ENCODE data around the gene RUNX2. TPM values are rescaled to one million over a fixed set of nuclear protein-coding genes. Genes with fewer than 3 reads are reported as not detected.

The RUNX2 gene
- total and polyA plus RNA-seq, 2 experiments from 2014 or later, result 4.4 to 5.2 TPM

DNA sequence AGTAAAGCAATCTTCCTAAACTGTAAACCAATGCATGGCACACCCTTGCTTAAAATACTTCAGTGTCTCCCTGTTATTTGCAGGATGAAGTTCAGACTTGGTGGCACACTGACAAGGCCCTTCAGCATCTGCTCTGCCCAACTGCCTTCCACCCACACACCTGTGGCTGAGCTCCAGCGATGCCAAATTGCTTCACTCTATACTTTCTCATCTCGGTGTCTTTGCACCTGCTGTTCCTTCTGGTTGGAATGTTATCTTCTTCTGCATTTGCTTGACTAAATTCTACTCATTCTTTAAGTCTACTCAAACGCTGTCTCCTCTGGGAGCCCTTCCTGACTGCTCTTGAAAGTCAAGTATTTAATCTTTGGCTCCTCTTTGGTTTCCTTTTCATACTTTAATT lies 149.7 kb downstream of the RUNX2 start:
- Histone ChIP-seq H3K4me3 (no peak overlapping the region), H4K20me1 (ENCODE audit: insufficient read depth) (no peaks in the 10 kb centered on the region), H3K4me1 (ENCODE audit: insufficient read depth) (peaks cover 46% of the 10 kb centered on the region), H3K27me3 (replicated peaks; ENCODE audit: insufficient read depth) (no peaks in the 10 kb centered on the region), H3F3A (ENCODE audit: insufficient read depth) (peaks cover 47% of the 10 kb centered on the region), H2AFZ (no peak overlapping the region), H3K9ac (no peak overlapping the region), H3K27ac (peak overlapping the region; percentile 40), H3K9me2 (ENCODE audit: insufficient read depth) (no peaks in the 10 kb centered on the region), H3K4me2 (ENCODE audit: unreplicated experiment) (peak overlapping the region; percentile 35), H3K9me3 (ENCODE audit: low read depth) (no peaks in the 10 kb centered on the region), H3K79me2 (ENCODE audit: insufficient read depth) (peaks cover 80% of the 10 kb centered on the region), H3K36me3 (ENCODE audit: low read depth) (no peaks in the 10 kb centered on the region)
- in situ Hi-C loops (cut with MboI), result no loop called here
- TF ChIP-seq EZH2 (IDR thresholded peaks at IDR 0.05; ENCODE audit: insufficient read depth, poor library complexity, severe bottlenecking), result no peak
- TF ChIP-seq EZH2phosphoT487 (IDR thresholded peaks at IDR 0.05; ENCODE audit: insufficient read depth, low read depth), result no peak
- WGBS, 2 experiments (ENCODE audit: low coverage in 1 of 2, low lambda C conversion rate in 2 of 2, missing lambda C conversion rate in 2 of 2), result 96 to 100% methylated on average over 3 of the region's 3 CpGs
- no peak for DNase-seq

DNA sequence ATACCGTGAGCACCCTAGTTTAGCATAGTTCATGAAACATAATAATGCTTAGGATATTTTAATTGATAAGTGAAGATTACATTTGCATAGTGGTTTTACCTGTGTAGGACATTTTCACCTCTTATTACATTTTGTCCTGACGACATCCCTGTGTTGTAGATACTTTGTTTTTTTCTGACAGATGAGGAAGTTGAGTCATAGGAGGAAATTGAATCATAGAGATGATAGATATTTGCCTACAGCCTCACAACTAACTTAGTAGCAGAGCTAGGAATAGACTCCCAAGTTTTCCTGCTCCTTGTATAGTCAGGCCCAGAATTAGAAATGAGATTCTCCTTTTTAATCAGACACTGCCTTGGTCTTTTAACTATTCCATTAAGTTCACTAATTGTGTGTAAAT lies 150.1 kb downstream of the RUNX2 start:
- peak overlapping the region; percentile 35 for H3K4me2 ChIP-seq (ENCODE audit: unreplicated experiment)
- peaks cover 50% of the 10 kb centered on the region for H3F3A ChIP-seq (ENCODE audit: insufficient read depth)
- H3K9ac ChIP-seq, result no peak overlapping the region
- peaks cover 49% of the 10 kb centered on the region for H3K4me1 ChIP-seq (ENCODE audit: insufficient read depth)
- no peak overlapping the region for H3K4me3 ChIP-seq
- no peaks in the 10 kb centered on the region for H3K36me3 ChIP-seq (ENCODE audit: low read depth)
- H3K27ac ChIP-seq, result peak overlapping the region; percentile 40
- H3K9me3 ChIP-seq (ENCODE audit: low read depth), result no peaks in the 10 kb centered on the region
- H3K79me2 ChIP-seq (ENCODE audit: insufficient read depth), result peaks cover 76% of the 10 kb centered on the region
- no peaks in the 10 kb centered on the region for H3K27me3 ChIP-seq (replicated peaks; ENCODE audit: insufficient read depth)
- WGBS, 2 experiments (ENCODE audit: low coverage in 1 of 2, low lambda C conversion rate in 2 of 2, missing lambda C conversion rate in 2 of 2), result 30 to 39% methylated on average over 2 of the region's 2 CpGs
- DNase-seq, result peak; percentile 83
- H2AFZ ChIP-seq, result no peak overlapping the region
- in situ Hi-C loops (cut with MboI), result no loop called here
- no peaks in the 10 kb centered on the region for H3K9me2 ChIP-seq (ENCODE audit: insufficient read depth)
- TF ChIP-seq EZH2 (IDR thresholded peaks at IDR 0.05; ENCODE audit: insufficient read depth, poor library complexity, severe bottlenecking) (no peak), EZH2phosphoT487 (IDR thresholded peaks at IDR 0.05; ENCODE audit: insufficient read depth, low read depth) (no peak)
- no peaks in the 10 kb centered on the region for H4K20me1 ChIP-seq (ENCODE audit: insufficient read depth)

DNA sequence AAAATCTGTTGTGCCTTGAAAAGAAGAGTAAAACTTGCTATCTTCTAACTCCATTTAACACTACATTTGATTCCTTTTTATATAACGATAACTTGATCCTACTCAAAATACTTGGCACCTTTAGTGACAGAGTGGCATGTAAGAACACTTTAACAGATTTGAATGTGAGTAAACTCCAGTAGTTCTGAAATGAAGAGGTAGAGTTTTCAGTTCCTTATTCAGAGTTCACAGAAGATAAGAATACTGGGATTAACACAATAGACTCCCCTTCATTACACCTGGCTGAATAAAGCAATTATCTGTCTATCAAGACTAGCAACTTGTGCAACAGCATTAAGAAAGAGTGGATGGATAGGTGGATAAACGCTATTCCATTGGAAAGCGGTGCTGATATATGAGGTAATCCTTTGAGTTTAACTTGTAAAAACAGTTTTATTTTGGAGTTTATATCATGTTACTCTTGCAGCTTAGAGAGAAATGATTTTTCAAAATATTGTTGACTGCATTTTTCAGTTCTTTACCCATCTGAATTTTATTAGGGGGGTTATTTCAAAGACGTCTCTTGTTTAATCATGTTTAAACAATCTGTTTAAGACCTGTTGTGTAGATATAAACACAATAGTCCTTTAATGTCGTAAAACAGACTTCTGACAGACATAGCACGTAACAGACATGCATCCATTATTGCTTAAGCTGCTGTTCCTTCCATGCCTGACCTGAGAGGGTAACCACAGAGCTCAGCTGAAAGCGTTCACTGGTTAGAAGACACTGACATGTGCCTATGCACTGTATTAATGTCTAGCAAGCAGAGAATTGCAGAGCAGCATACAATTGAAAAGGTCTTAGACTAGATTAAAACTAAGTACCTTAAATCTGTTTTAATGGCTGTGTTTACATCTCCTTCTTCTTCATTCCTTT lies 152.0 kb downstream of the RUNX2 start:
- H3F3A ChIP-seq (ENCODE audit: insufficient read depth), result peaks cover 61% of the 10 kb centered on the region
- peak overlapping the region; percentile 67 for H3K9ac ChIP-seq
- no peaks in the 10 kb centered on the region for H3K9me3 ChIP-seq (ENCODE audit: low read depth)
- H3K27ac ChIP-seq, result peak overlapping the region; percentile 94
- DNase-seq, result peak; percentile 57
- peak overlapping the region; percentile 78 for H3K4me2 ChIP-seq (ENCODE audit: unreplicated experiment)
- no peaks in the 10 kb centered on the region for H3K27me3 ChIP-seq (replicated peaks; ENCODE audit: insufficient read depth)
- peak overlapping the region; percentile 57 for H3K4me3 ChIP-seq
- peaks cover 65% of the 10 kb centered on the region for H3K4me1 ChIP-seq (ENCODE audit: insufficient read depth)
- no peaks in the 10 kb centered on the region for H3K9me2 ChIP-seq (ENCODE audit: insufficient read depth)
- in situ Hi-C loops (cut with MboI), result no loop called here
- WGBS, 2 experiments (ENCODE audit: low coverage in 1 of 2, low lambda C conversion rate in 2 of 2, missing lambda C conversion rate in 2 of 2), result 55% methylated on average over 7 of the region's 7 CpGs
- peaks cover 75% of the 10 kb centered on the region for H3K79me2 ChIP-seq (ENCODE audit: insufficient read depth)
- TF ChIP-seq EZH2phosphoT487 (IDR thresholded peaks at IDR 0.05; ENCODE audit: insufficient read depth, low read depth), result no peak
- TF ChIP-seq EZH2 (IDR thresholded peaks at IDR 0.05; ENCODE audit: insufficient read depth, poor library complexity, severe bottlenecking), result no peak
- no peaks in the 10 kb centered on the region for H4K20me1 ChIP-seq (ENCODE audit: insufficient read depth)
- H3K36me3 ChIP-seq (ENCODE audit: low read depth), result no peaks in the 10 kb centered on the region
- peak overlapping the region; percentile 38 for H2AFZ ChIP-seq

DNA sequence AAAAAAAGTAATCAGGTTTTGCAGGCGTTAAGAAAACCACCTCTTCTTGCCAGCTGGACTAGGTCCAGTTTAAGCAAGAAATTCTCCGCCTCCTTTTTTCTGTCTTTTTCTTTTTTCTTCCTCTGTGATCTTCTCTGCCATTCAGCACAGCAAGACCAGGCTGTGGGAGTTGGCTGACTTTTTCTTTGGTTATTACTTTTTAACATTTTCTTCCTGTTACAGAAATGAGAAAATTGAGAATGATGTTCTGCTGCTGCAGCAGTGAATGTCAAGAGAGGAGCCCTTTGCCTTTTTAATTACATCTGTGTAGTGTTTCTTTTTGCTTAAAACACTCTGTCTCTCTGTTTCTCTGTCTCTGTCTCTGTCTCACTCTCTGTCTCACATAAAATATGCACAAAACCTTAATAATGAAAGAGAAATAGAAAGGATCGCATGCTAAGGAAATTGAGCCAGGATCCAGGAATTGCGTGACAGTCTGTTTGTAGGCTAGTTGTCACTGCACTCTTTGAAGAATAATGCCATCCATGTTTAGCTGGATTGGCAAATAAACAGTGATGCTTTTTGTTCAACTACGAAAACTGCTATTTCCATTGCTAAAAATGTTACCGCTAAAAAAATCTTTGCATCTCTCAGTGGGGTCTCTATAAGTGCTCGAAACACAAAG lies 152.8 kb downstream of the RUNX2 start:
- Histone ChIP-seq H4K20me1 (ENCODE audit: insufficient read depth) (no peaks in the 10 kb centered on the region), H3F3A (ENCODE audit: insufficient read depth) (peaks cover 61% of the 10 kb centered on the region), H2AFZ (peak overlapping the region; percentile 38), H3K9ac (peak overlapping the region; percentile 67), H3K36me3 (ENCODE audit: low read depth) (no peaks in the 10 kb centered on the region), H3K4me1 (ENCODE audit: insufficient read depth) (peaks cover 65% of the 10 kb centered on the region), H3K4me3 (peak overlapping the region; percentile 57), H3K4me2 (ENCODE audit: unreplicated experiment) (peak overlapping the region; percentile 78), H3K27me3 (replicated peaks; ENCODE audit: insufficient read depth) (no peaks in the 10 kb centered on the region), H3K9me3 (ENCODE audit: low read depth) (no peaks in the 10 kb centered on the region), H3K79me2 (ENCODE audit: insufficient read depth) (peaks cover 69% of the 10 kb centered on the region), H3K27ac (peak overlapping the region; percentile 94), H3K9me2 (ENCODE audit: insufficient read depth) (no peaks in the 10 kb centered on the region)
- in situ Hi-C loops (cut with MboI), result no loop called here
- TF ChIP-seq EZH2 (IDR thresholded peaks at IDR 0.05; ENCODE audit: insufficient read depth, poor library complexity, severe bottlenecking) (no peak), EZH2phosphoT487 (IDR thresholded peaks at IDR 0.05; ENCODE audit: insufficient read depth, low read depth) (no peak)
- 20 to 22% methylated on average over 7 of the region's 7 CpGs for WGBS, 2 experiments (ENCODE audit: low coverage in 1 of 2, low lambda C conversion rate in 2 of 2, missing lambda C conversion rate in 2 of 2)
- peak; percentile 65 for DNase-seq
